GM06990 (cell line): ENCODE results near the gene LGI1.

ENCODE experiments used
- DNase-seq: peaks from one replicate; pipeline ENCODE4 v3.0.0-alpha.2; 2011; ENCODE audit not compliant: insufficient read length; ENCODE audit errors: extremely low read depth
- H3K27me3 ChIP-seq: replicated peaks from 2 replicates; pipeline ENCODE4 v1.6.0; 2011; ENCODE audit warnings: low read length; ENCODE audit not compliant: control insufficient read depth, insufficient read depth
- H3K36me3 ChIP-seq: 2 replicates; pipeline ENCODE4 v1.5.1; 2011; ENCODE audit warnings: low read length; ENCODE audit not compliant: control insufficient read depth, insufficient read depth
- H3K4me3 ChIP-seq: replicated peaks from 2 replicates; pipeline ENCODE4 v1.5.1; 2011; ENCODE audit warnings: low read depth, mild to moderate bottlenecking, control low read depth, low read length
- CTCF ChIP-seq: IDR thresholded peaks from 2 replicates; pipeline ENCODE4 v1.5.1; 2011; ENCODE audit warnings: low read length, control low read depth, mild to moderate bottlenecking, inconsistent platforms; ENCODE audit not compliant: insufficient read depth, poor library complexity, severe bottlenecking

LGI1 gene

GRCh38 chr10:93751124-93751523 is 6.6 kb upstream of the LGI1 start:
- Histone ChIP-seq H3K36me3 (no peaks in the 10 kb centered on the region), H3K27me3 (no peaks in the 10 kb centered on the region; the same call in 1 of the 2 replicates), H3K4me3 (no peak overlapping the region)
- no peak for TF ChIP-seq CTCF
- no peak for DNase-seq

GRCh38 chr10:93751832-93752231 is 5.9 kb upstream of the LGI1 start:
- TF ChIP-seq CTCF: no peak
- H3K36me3 ChIP-seq: no peaks in the 10 kb centered on the region
- no peak overlapping the region; the same call in 1 of the 2 replicates for H3K4me3 ChIP-seq
- H3K27me3 ChIP-seq: no peaks in the 10 kb centered on the region; the same call in 1 of the 2 replicates
- DNase-seq: no peak

GRCh38 chr10:93752761-93753160 is 5.0 kb upstream of the LGI1 start:
- no peak for TF ChIP-seq CTCF
- Histone ChIP-seq H3K4me3 (no peak overlapping the region), H3K36me3 (no peaks in the 10 kb centered on the region), H3K27me3 (no peaks in the 10 kb centered on the region; the same call in 1 of the 2 replicates)
- no peak for DNase-seq

GRCh38 chr10:93753621-93754250 is 4.0 kb upstream of the LGI1 start:
- TF ChIP-seq CTCF: no peak
- no peak overlapping the region for H3K4me3 ChIP-seq
- H3K27me3 ChIP-seq: no peaks in the 10 kb centered on the region; the same call in 1 of the 2 replicates
- no peaks in the 10 kb centered on the region for H3K36me3 ChIP-seq
- no peak for DNase-seq

GRCh38 chr10:93754761-93755160 is 3.0 kb upstream of the LGI1 start:
- DNase-seq: no peak
- no peaks in the 10 kb centered on the region; the same call in 1 of the 2 replicates for H3K27me3 ChIP-seq
- H3K4me3 ChIP-seq: no peak overlapping the region
- no peaks in the 10 kb centered on the region for H3K36me3 ChIP-seq
- TF ChIP-seq CTCF: no peak
